MM.1S (cell line): Measurements from ENCODE around the gene KDSR.

ENCODE experiments used
- DNase-seq: peaks from one replicate; pipeline ENCODE4 v3.0.0-alpha.2; 2015
- H2AFZ ChIP-seq: fragments of 300-600 bp; sonication (generic); 2 replicates; pipeline ENCODE4 v1.6.0; 2016; ENCODE audit warnings: antibody characterized with exemption, low read length
- H3F3A ChIP-seq: fragments of 300-600 bp; sonication (generic); 2 replicates; pipeline ENCODE4 v1.6.1; 2016; ENCODE audit warnings: mild to moderate bottlenecking, antibody characterized with exemption, low read length, moderate library complexity, mixed read lengths; ENCODE audit not compliant: insufficient read depth
- H3K27ac ChIP-seq: fragments of 300-600 bp; sonication (generic); 2 replicates; pipeline ENCODE4 v1.5.1; 2016; ENCODE audit warnings: mild to moderate bottlenecking, low read length
- H3K27me3 ChIP-seq: fragments of 300-600 bp; sonication (generic); replicated peaks from 2 replicates; pipeline ENCODE4 v1.6.0; 2016; ENCODE audit warnings: low read length; ENCODE audit not compliant: insufficient read depth
- H3K36me3 ChIP-seq: fragments of 300-600 bp; sonication (generic); replicated peaks from 2 replicates; pipeline ENCODE4 v1.6.1; 2016; ENCODE audit warnings: mild to moderate bottlenecking, low read length, mixed read lengths; ENCODE audit not compliant: insufficient read depth
- H3K4me1 ChIP-seq: fragments of 300-600 bp; sonication (generic); 2 replicates; pipeline ENCODE4 v1.6.1; 2016; ENCODE audit warnings: low read length, mixed read lengths
- H3K4me2 ChIP-seq: fragments of 300-600 bp; sonication (generic); 2 replicates; pipeline ENCODE4 v1.6.0; 2016; ENCODE audit warnings: low read depth, low read length
- H3K4me3 ChIP-seq: fragments of 300-600 bp; sonication (generic); 2 replicates; pipeline ENCODE4 v1.5.1; 2016; ENCODE audit warnings: low read length, mixed read lengths
- H3K79me2 ChIP-seq: fragments of 300-600 bp; sonication (generic); 2 replicates; pipeline ENCODE4 v1.6.1; 2016; ENCODE audit warnings: mixed run types, low read length, mixed read lengths
- H3K9ac ChIP-seq: fragments of 300-600 bp; sonication (generic); 2 replicates; pipeline ENCODE4 v1.6.1; 2016; ENCODE audit warnings: low read length, mixed read lengths
- H3K9me2 ChIP-seq: fragments of 300-600 bp; sonication (generic); replicated peaks from 2 replicates; pipeline ENCODE4 v1.6.1; 2016; ENCODE audit warnings: mild to moderate bottlenecking, low read length, mixed read lengths; ENCODE audit not compliant: insufficient read depth
- H3K9me3 ChIP-seq: fragments of 300-600 bp; sonication (generic); replicated peaks from 2 replicates; pipeline ENCODE4 v1.6.1; 2016; ENCODE audit warnings: mild to moderate bottlenecking, low read length, mixed read lengths; ENCODE audit not compliant: insufficient read depth
- H4K20me1 ChIP-seq: fragments of 300-600 bp; sonication (generic); 2 replicates; pipeline ENCODE4 v1.6.1; 2016; ENCODE audit warnings: mild to moderate bottlenecking, low read length, moderate library complexity, mixed read lengths; ENCODE audit not compliant: insufficient read depth
- CTCF ChIP-seq: fragments of 300-600 bp; sonication (generic); IDR thresholded peaks from 2 replicates; pipeline ENCODE4 v1.5.1; 2016; ENCODE audit warnings: antibody characterized with exemption, low read length, mixed read lengths
- EZH2 ChIP-seq: fragments of 300-600 bp; sonication (generic); optimal IDR thresholded peaks from 2 replicates; pipeline ENCODE3; 2017; ENCODE audit warnings: low read depth, mild to moderate bottlenecking, antibody characterized with exemption, low read length, mixed read lengths
- EZH2phosphoT487 ChIP-seq: fragments of 300-600 bp; sonication (generic); IDR thresholded peaks from 2 replicates; pipeline ENCODE4 v1.6.1; 2018; ENCODE audit warnings: antibody characterized with exemption, low read length

Gene KDSR

GRCh38 chr18:63373161-63373560 lies 6.2 kb upstream of the KDSR start:
- Histone ChIP-seq H3K79me2 (no peaks in the 10 kb centered on the region), H3F3A (no peaks in the 10 kb centered on the region), H3K4me2 (no peak overlapping the region), H3K9me2 (no peaks in the 10 kb centered on the region), H3K27me3 (no peaks in the 10 kb centered on the region), H4K20me1 (no peaks in the 10 kb centered on the region), H3K27ac (no peak overlapping the region), H3K4me1 (no peaks in the 10 kb centered on the region), H3K4me3 (no peak overlapping the region), H3K9ac (no peak overlapping the region), H3K36me3 (no peaks in the 10 kb centered on the region), H2AFZ (no peak overlapping the region), H3K9me3 (no peaks in the 10 kb centered on the region)
- no peak for DNase-seq
- TF ChIP-seq EZH2 (no peak), EZH2phosphoT487 (no peak), CTCF (no peak)

GRCh38 chr18:63368611-63369010 lies 1.6 kb upstream of the KDSR start:
- H3K9me3 ChIP-seq, result no peaks in the 10 kb centered on the region
- no peak overlapping the region for H3K4me2 ChIP-seq
- H3K79me2 ChIP-seq, result peaks cover 28% of the 10 kb centered on the region
- H2AFZ ChIP-seq, result no peak overlapping the region
- TF ChIP-seq CTCF (no peak), EZH2 (no peak), EZH2phosphoT487 (no peak)
- H3K9me2 ChIP-seq, result no peaks in the 10 kb centered on the region
- no peak for DNase-seq
- H3K36me3 ChIP-seq, result no peaks in the 10 kb centered on the region
- H3K9ac ChIP-seq, result no peak overlapping the region
- no peak overlapping the region for H3K27ac ChIP-seq
- H3K27me3 ChIP-seq, result no peaks in the 10 kb centered on the region
- H3F3A ChIP-seq, result peaks cover 12% of the 10 kb centered on the region
- H3K4me3 ChIP-seq, result no peak overlapping the region
- no peaks in the 10 kb centered on the region for H3K4me1 ChIP-seq
- H4K20me1 ChIP-seq, result no peaks in the 10 kb centered on the region

GRCh38 chr18:63366213-63367052 lies 573 bp downstream of the KDSR start:
- H3K27me3 ChIP-seq, result no peaks in the 10 kb centered on the region
- H3K79me2 ChIP-seq, result peaks cover 28% of the 10 kb centered on the region
- peak overlapping the region; percentile 94 for H2AFZ ChIP-seq
- peak overlapping the region; percentile 93 for H3K4me2 ChIP-seq
- peaks cover 12% of the 10 kb centered on the region for H3F3A ChIP-seq
- H3K9me3 ChIP-seq, result no peaks in the 10 kb centered on the region
- peak overlapping the region; percentile 61 for H3K9ac ChIP-seq
- H3K36me3 ChIP-seq, result no peaks in the 10 kb centered on the region
- peak; percentile 48 for DNase-seq
- H3K4me1 ChIP-seq, result no peaks in the 10 kb centered on the region
- no peaks in the 10 kb centered on the region for H4K20me1 ChIP-seq
- H3K4me3 ChIP-seq, result peak overlapping the region; percentile 82
- no peak overlapping the region; the same call in 1 of the 2 replicates for H3K27ac ChIP-seq
- TF ChIP-seq EZH2, result no peak
- no peak for TF ChIP-seq EZH2phosphoT487
- no peak for TF ChIP-seq CTCF
- no peaks in the 10 kb centered on the region for H3K9me2 ChIP-seq
